HG02885 (cell line): ENCODE results near the gene DYRK4.
"Not testable (repeated sequence)": the region's sequence is repeated elsewhere in the genome, so short reads cannot be mapped to it uniquely, and the experiment has no call there.

Experiments
- ATAC-seq: cut with Tn5 transposase; IDR thresholded peaks from one replicate; pipeline ENCODE4 v1.9.1; 2021; ENCODE audit warnings: mild to moderate bottlenecking; ENCODE audit not compliant: unreplicated experiment, poor library complexity

The DYRK4 gene

GRCh38 chr12:4562034-4562657, at the start of gene DYRK4:
TSS of gene DYRK4 (plus strand) at chr12:4562208. CDS start at chr12:4562246, 38 bp downstream.
- ATAC-seq = no peak

- no peak for ATAC-seq
Measured at GRCh38 chr12:4518106-4518728, 43.8 kb upstream of the DYRK4 start.

GRCh38 chr12:4523443-4523842, 38.6 kb upstream of the DYRK4 start:
- ATAC-seq = not testable (repeated sequence)

GRCh38 chr12:4526923-4527546, 35.0 kb upstream of the DYRK4 start:
- no peak for ATAC-seq

- no peak for ATAC-seq
Measured at GRCh38 chr12:4530160-4530559, 31.8 kb upstream of the DYRK4 start.

GRCh38 chr12:4530982-4531586, 30.9 kb upstream of the DYRK4 start:
- ATAC-seq = no peak

- peak; percentile 34 for ATAC-seq
Measured at GRCh38 chr12:4535092-4535491, 26.9 kb upstream of the DYRK4 start.

GRCh38 chr12:4535871-4536270, 26.1 kb upstream of the DYRK4 start:
- no peak for ATAC-seq

- peak; percentile 95 for ATAC-seq
Measured at GRCh38 chr12:4538207-4539160, 23.5 kb upstream of the DYRK4 start, which contains the start of gene RAD51AP1. TSS of gene RAD51AP1 (plus strand) at chr12:4538890. CDS start at chr12:4538940, 50 bp downstream.

GRCh38 chr12:4539167-4539870, 22.7 kb upstream of the DYRK4 start:
- ATAC-seq = no peak

GRCh38 chr12:4540170-4540569, 21.8 kb upstream of the DYRK4 start:
- ATAC-seq = no peak

GRCh38 chr12:4540638-4541037, 21.4 kb upstream of the DYRK4 start:
- no peak for ATAC-seq

GRCh38 chr12:4545195-4545594, 16.8 kb upstream of the DYRK4 start:
- ATAC-seq = no peak

- ATAC-seq = no peak
Measured at GRCh38 chr12:4552191-4552590, 9.8 kb upstream of the DYRK4 start.

- ATAC-seq = no peak
Measured at GRCh38 chr12:4553943-4554342, 8.1 kb upstream of the DYRK4 start.

GRCh38 chr12:4555804-4556203, 6.2 kb upstream of the DYRK4 start:
- no peak for ATAC-seq

- ATAC-seq = no peak
Measured at GRCh38 chr12:4556735-4557530, 5.1 kb upstream of the DYRK4 start.

- ATAC-seq = no peak
Measured at GRCh38 chr12:4557586-4557985, 4.4 kb upstream of the DYRK4 start.

- no peak for ATAC-seq
Measured at GRCh38 chr12:4558171-4558570, 3.8 kb upstream of the DYRK4 start.
